Upper lobe of left lung (tissue), 6 donors: Measurements from ENCODE around the gene PAF1. TPM values are rescaled to one million over a fixed set of nuclear protein-coding genes. Genes with fewer than 3 reads are reported as not detected.

ENCODE experiments used
- ATAC-seq, 2 donors: fragments of 200-7000 bp; cut with Tn5 transposase; one replicate each; pipeline ENCODE4 v1.9.1; 2022; ENCODE audit warnings: mild to moderate bottlenecking in 2 of 2, moderate library complexity in 2 of 2; ENCODE audit not compliant: low FRiP score in 2 of 2
- DNase-seq, 2 donors: peaks; one replicate each; pipeline ENCODE4 v3.0.0-alpha.2; 2019 to 2020
- H3K27ac ChIP-seq, 4 donors: fragments of 200-600 bp; sonication (generic); one replicate each; pipeline ENCODE4 v1.5.1; 2016 to 2019
- H3K27me3 ChIP-seq, 4 donors: fragments of 200-600 bp; sonication (generic); one replicate each; pipeline ENCODE4 v1.5.1; 2017 to 2019
- H3K36me3 ChIP-seq, 4 donors: fragments of 200-600 bp; sonication (generic); one replicate each; pipeline ENCODE4 v1.5.1; 2016 to 2019
- H3K4me1 ChIP-seq, 4 donors: fragments of 200-600 bp; sonication (generic); one replicate each; pipeline ENCODE4 v1.5.1; 2018 to 2019
- H3K4me3 ChIP-seq, 4 donors: fragments of 200-600 bp; sonication (generic); one replicate each; pipeline ENCODE4 v1.5.1; 2017 to 2019; ENCODE audit warnings: mild to moderate bottlenecking in 2 of 4, moderate library complexity in 1 of 4
- H3K9me3 ChIP-seq, 4 donors: fragments of 200-600 bp; sonication (generic); one replicate each; pipeline ENCODE4 v1.5.1; 2018 to 2019
- EP300 ChIP-seq, 4 donors: sonication (generic); formaldehyde crosslinking; IDR thresholded peaks; one replicate each; pipeline ENCODE4 v1.5.1; 2017; ENCODE audit warnings: antibody characterized with exemption in 4 of 4, control low read depth in 2 of 4
- POLR2A ChIP-seq, 4 donors: fragments of 450-650 bp; IDR thresholded peaks; one replicate each; pipeline ENCODE4 v1.5.1; 2016 to 2017; ENCODE audit warnings: antibody characterized with exemption in 4 of 4, mild to moderate bottlenecking in 2 of 4
- POLR2AphosphoS5 ChIP-seq, 2 donors: sonication (generic); formaldehyde crosslinking; IDR thresholded peaks; one replicate each; pipeline ENCODE4 v1.5.1; 2017; ENCODE audit warnings: antibody characterized with exemption in 2 of 2
- WGBS, 2 donors: methylation state at CpG; one replicate each; pipeline ENCODE4 v1.1.5; 2017 to 2018; 5-methylcytosine and 5-hydroxymethylcytosine counted together
- total RNA-seq, 6 donors: library from RNA; depleted of rRNA in 4 of 6; stranded (reverse); fragments of >200 nt in 4 of 6; gene quantifications; one replicate each; pipeline versions ENCODE4 v1.1.0 to v1.2.1, GENCODE V29; 2016 to 2021
- TF ChIP-seq, protein P1 (sequence below), 6 experiments: fragments of 450-650 bp in 4 of 6; fragments of 200-600 bp in 2 of 6; sonication (generic) in 2 of 6; IDR thresholded peaks; one replicate each; pipeline ENCODE4 v1.5.1; 2016 to 2019; ENCODE audit warnings: antibody characterized with exemption in 6 of 6
- donor health status: DM: no; HTN: no; CAD: no; lungs with moderate emphysema.
- donor health status: DM: no; HTN: yes; CAD: no; lungs with severe emphysema.

PAF1 gene
- total RNA-seq, 6 donors from 2014 or later, result 28.6 to 48.0 (median 35.4) TPM

DNA sequence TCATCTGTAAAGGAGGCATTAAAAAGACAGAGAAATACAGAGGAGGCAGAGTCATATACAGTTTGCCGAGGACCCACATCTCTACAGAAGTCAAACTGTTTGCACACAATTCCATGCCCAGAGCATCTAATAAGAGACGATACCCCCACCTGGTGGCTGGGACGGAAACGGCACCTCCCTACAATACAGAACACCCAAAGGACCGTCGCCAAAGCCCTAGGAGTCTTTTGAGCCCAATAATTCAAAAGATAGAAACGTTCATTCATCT lies 20.9 kb upstream of the PAF1 start:
- DNase-seq (peak in 1 of 2 donors; percentile 93), ATAC-seq (peak; percentile 54 to 72)
- Histone ChIP-seq H3K27me3 (no peaks in the 10 kb centered on the region), H3K36me3 (peaks cover 11 to 33% (median 15%) of the 10 kb centered on the region in 4 donors), H3K4me1 (peaks cover 21 to 59% (median 39%) of the 10 kb centered on the region in 4 donors), H3K27ac (peak overlapping the region; percentile 99 to 100 (median 100)), H3K4me3 (peak overlapping the region in 3 of 4 donors; percentile 68 to 80 (median 72)), H3K9me3 (no peaks in the 10 kb centered on the region)
- WGBS, 2 donors, result 0 to 1% methylated on average over 7 of the region's 7 CpGs
- TF ChIP-seq EP300 (IDR thresholded peaks at IDR 0.05), result no peak
- TF ChIP-seq, protein P1, sequence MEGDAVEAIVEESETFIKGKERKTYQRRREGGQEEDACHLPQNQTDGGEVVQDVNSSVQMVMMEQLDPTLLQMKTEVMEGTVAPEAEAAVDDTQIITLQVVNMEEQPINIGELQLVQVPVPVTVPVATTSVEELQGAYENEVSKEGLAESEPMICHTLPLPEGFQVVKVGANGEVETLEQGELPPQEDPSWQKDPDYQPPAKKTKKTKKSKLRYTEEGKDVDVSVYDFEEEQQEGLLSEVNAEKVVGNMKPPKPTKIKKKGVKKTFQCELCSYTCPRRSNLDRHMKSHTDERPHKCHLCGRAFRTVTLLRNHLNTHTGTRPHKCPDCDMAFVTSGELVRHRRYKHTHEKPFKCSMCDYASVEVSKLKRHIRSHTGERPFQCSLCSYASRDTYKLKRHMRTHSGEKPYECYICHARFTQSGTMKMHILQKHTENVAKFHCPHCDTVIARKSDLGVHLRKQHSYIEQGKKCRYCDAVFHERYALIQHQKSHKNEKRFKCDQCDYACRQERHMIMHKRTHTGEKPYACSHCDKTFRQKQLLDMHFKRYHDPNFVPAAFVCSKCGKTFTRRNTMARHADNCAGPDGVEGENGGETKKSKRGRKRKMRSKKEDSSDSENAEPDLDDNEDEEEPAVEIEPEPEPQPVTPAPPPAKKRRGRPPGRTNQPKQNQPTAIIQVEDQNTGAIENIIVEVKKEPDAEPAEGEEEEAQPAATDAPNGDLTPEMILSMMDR (IDR thresholded peaks at IDR 0.05), result peak; percentile 90 to 98 (median 94)

DNA sequence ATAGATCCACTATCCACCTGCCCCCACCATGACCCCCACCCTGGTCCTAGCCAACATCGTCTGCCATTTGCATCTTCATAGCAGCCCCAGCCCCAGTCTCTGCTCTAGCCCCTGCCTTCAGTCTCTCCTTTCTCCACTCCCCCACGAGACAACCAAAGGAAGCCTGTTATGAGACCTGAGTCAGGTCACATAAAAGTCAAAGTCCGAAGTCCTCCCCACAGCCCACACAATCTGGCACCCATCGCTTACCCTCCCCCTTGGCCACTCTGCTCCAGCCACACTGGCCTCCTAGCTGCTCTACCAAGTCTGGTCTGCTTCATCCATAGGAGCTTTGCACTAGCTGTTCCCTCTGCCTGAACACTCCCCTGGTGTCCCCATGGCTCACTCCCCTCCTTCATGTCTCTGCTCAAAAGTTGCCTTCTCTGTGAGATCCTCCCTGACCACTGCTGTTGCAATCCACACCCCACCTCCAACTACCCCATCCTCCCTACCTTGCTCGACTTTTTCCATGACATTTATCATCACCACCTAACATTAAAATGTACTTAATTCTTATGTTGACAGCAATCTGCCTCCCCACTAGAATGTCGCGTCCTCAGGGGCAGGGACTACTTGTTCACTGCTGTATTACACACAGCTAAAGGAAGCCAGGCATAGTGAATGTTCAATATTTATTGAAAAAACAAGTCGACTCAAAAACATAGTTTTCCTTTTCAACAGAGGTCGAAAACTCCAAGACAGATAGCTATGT lies 20.4 kb upstream of the PAF1 start:
- ATAC-seq (peak in 1 of 2 donors; percentile 0), DNase-seq (peak in 1 of 2 donors; percentile 71)
- peak overlapping the region; percentile 99 to 100 (median 100) for H3K27ac ChIP-seq
- H3K36me3 ChIP-seq, result peaks cover 11 to 29% (median 15%) of the 10 kb centered on the region in 4 donors
- WGBS, 2 donors, result 16 to 17% methylated on average over 9 of the region's 9 CpGs
- H3K27me3 ChIP-seq, result no peaks in the 10 kb centered on the region
- peak in 2 of 4 donors; percentile 70 to 78 for TF ChIP-seq POLR2A (IDR thresholded peaks at IDR 0.05)
- peak in 1 of 4 donors; percentile 21 for TF ChIP-seq EP300 (IDR thresholded peaks at IDR 0.05)
- TF ChIP-seq, protein P1 (IDR thresholded peaks at IDR 0.05), result no peak
- TF ChIP-seq POLR2AphosphoS5 (IDR thresholded peaks at IDR 0.05), result peak; percentile 78 to 98
- H3K4me1 ChIP-seq, result peaks cover 21 to 58% (median 39%) of the 10 kb centered on the region in 4 donors
- H3K9me3 ChIP-seq, result no peaks in the 10 kb centered on the region
- peak overlapping the region in 3 of 4 donors; percentile 72 to 81 (median 80) for H3K4me3 ChIP-seq

DNA sequence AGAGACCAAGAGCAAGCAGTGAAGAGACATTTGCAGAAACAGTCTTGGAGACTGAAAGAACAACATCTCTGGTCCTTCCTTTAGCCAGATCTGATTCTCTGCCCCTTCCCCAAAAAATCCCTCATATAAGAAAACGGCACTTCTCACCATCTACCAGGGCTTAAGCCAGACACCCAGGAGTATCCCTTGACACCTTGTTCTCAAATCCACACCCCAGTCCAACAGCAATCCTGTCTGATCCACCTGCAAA lies 19.9 kb upstream of the PAF1 start:
- ATAC-seq (no peak), DNase-seq (no peak)
- H3K9me3 ChIP-seq, result no peaks in the 10 kb centered on the region
- 71 to 72% methylated on average over 1 of the region's 1 CpG for WGBS, 2 donors
- H3K27me3 ChIP-seq, result no peaks in the 10 kb centered on the region
- peaks cover 23 to 58% (median 43%) of the 10 kb centered on the region in 4 donors for H3K4me1 ChIP-seq
- peak overlapping the region in 3 of 4 donors; percentile 72 to 81 (median 80) for H3K4me3 ChIP-seq
- H3K36me3 ChIP-seq, result peaks cover 11 to 24% (median 15%) of the 10 kb centered on the region in 4 donors
- TF ChIP-seq, protein P1 (IDR thresholded peaks at IDR 0.05), result no peak
- TF ChIP-seq POLR2A (IDR thresholded peaks at IDR 0.05), result peak in 1 of 4 donors; percentile 2
- H3K27ac ChIP-seq, result peak overlapping the region; percentile 99 to 100 (median 100)

DNA sequence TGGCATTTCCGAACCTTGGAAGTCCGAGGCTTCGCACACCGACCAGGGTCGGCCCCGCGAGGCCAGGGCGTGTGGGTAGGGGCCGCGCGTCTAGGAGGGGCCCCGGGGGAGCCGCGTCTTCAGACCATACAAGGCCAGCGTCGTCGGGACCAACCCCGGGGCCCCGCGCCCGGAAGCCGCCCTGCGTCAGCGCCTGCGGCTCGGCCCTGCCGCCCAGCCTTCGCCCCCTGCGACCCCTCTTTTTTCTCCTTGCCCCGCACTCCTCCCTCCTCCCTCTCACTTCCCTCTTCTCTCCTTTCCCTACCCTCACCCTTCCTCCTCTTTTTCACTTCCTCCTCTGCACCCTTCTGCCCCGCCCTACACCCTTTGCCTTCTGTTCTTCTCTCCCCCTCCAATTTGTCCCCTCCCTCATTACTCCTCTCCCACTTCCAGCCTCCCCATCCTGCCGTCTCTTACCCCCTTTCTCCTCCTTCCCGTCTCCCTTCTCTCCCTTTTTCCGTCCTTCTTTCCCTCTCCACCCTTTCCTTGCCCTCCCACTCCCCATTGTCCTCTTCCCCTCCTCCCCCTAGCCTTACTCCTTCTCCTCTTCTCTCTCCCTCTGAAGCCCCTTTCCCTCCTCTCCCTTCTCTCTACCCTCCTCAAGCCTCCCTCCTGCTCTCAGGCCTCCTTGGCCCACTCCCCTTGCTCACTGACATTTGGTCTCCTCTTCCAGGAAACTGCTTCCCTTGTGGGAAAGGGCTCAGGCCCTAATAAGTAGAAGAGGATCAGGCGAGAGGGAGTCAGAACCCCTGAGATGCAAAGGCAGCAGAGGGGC lies 19.3 kb upstream of the PAF1 start:
- Histone ChIP-seq H3K27me3 (no peaks in the 10 kb centered on the region), H3K27ac (peak overlapping the region; percentile 99 to 100 (median 100)), H3K36me3 (peaks cover 11 to 23% (median 15%) of the 10 kb centered on the region in 4 donors), H3K9me3 (no peaks in the 10 kb centered on the region), H3K4me1 (peaks cover 26 to 58% (median 44%) of the 10 kb centered on the region in 4 donors), H3K4me3 (peak overlapping the region; percentile 72 to 92 (median 80))
- peak; percentile 12 to 37 for ATAC-seq
- DNase-seq, result peak; percentile 85 to 97
- 2 to 3% methylated on average over 21 to 29 of the region's 35 CpGs for whole genome bisulfite sequencing, 2 donors
- TF ChIP-seq POLR2AphosphoS5 (IDR thresholded peaks at IDR 0.05), result peak; percentile 62 to 86
- TF ChIP-seq, protein P1 (IDR thresholded peaks at IDR 0.05), result peak in 2 of 6 experiments; percentile 7 to 13
- peak; percentile 66 to 82 (median 70) for TF ChIP-seq POLR2A (IDR thresholded peaks at IDR 0.05)
- peak in 2 of 4 donors; percentile 13 to 64 for TF ChIP-seq EP300 (IDR thresholded peaks at IDR 0.05)
